Gastroesophageal sphincter (tissue), 3 donors: ENCODE measurements around the gene MYOM1.

Source experiments
- CTCF ChIP-seq, 4 experiments: fragments of 200-600 bp in 2 of 4; fragments of 450-650 bp in 2 of 4; sonication (generic) in 1 of 4; IDR thresholded peaks; one replicate each; pipeline ENCODE4 v1.5.1; 2017 to 2019; ENCODE audit warnings: antibody characterized with exemption in 4 of 4, mild to moderate bottlenecking in 2 of 4, moderate library complexity in 2 of 4
- EP300 ChIP-seq: sonication (generic); formaldehyde crosslinking; IDR thresholded peaks from one replicate; pipeline ENCODE4 v1.6.1; 2017; ENCODE audit warnings: antibody characterized with exemption, mild to moderate bottlenecking
- POLR2A ChIP-seq, 2 donors: fragments of 450-650 bp; IDR thresholded peaks; one replicate each; pipeline ENCODE4 v1.6.1; 2017; ENCODE audit warnings: antibody characterized with exemption in 2 of 2, mild to moderate bottlenecking in 2 of 2, moderate library complexity in 1 of 2
- POLR2AphosphoS5 ChIP-seq: sonication (generic); formaldehyde crosslinking; IDR thresholded peaks from one replicate; pipeline ENCODE4 v1.6.1; 2017; ENCODE audit warnings: antibody characterized with exemption

GRCh38 chr18:3032721-3033120 lies 187.0 kb downstream of the MYOM1 start:
- TF ChIP-seq CTCF (IDR thresholded peaks at IDR 0.05) (no peak), POLR2A (IDR thresholded peaks at IDR 0.05) (no peak), EP300 (no peak), POLR2AphosphoS5 (no peak)
